Measurements from ENCODE around the gene KHNYN.

KHNYN gene

DNA sequence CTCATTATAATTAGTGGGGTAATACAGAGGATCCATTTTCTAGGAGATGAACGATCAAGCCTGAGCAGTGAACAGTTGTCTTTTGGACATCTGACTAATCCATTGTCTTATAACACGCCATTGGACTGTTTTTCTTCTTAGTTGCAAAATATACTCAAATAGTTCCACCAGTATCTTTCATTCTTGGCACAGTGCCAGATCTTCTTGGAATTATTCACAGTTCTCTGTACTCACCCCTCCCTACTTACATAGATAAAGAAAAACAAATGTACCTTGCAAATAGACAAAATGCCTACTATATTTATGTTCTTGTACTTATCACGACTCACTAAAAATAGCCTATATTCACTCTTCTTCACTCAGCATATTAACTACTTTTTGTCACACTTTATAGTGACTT lies 4.0 kb upstream of the KHNYN start:
- no peak for DNase-seq

DNA sequence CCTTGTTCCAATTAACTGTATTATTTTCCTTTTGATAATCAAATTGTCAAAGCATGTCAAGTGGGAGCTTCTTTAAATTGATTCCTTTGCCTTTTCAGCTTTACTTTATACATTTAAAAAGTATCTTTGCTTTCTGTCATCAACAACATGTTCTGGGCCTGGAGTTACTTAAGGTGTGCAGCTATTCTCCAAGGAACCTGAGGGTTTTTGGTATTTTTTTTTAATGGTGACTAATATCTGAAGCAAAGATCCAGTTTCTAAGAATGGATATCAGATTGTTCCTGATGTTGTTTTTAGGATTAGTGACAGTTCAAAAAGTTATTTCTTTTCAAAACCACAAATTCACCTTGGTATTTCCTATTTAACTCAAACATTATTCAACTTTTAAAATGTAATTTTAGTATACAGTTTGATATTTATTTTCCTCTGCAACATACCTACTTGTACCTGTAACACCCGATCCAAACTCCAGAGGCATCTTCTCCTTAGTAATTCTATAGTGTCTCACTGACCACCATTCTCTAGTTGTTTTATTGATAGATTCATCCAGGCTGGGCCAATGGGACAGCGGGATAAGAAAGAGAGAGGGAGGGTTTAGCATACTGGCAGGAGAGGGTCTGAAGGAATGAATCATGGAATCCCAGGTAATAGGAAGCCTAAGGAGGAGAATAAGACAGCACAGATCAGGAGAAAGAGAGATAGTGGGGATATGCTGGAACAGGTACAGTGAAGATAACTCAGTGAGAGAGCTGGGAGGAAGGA lies 3.4 kb upstream of the KHNYN start:
- DNase-seq: no peak

DNA sequence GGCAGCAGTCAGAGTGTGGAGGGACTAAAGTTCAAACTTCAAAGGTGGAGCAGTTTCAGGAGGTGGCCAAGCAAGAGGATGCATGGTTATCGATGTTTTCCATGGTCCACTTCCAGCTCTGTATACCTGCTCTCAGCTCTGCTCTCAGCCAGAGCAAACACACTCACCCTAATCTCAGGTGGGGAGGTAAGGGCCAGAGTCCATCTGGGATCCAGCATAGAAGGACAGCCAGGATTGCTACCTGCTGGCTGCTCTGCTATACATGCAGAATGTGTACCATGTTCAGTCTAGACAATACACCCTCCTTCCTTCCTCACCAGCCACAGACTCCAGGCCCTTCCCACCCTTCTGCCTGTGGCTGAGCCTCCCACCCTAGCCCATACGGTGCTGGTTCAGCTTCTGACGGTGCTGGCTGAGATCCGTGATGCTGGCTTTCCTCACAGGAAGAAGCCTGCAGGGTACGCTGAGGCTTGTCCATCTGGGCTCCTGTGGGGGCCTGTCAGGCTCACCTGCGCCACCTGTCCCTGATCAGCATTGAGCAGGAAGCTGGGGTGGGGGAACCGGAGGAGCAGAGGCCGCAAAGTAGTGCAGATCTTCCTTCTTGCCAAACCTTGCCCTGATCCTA lies 2.7 kb upstream of the KHNYN start:
- DNase-seq: no peak

DNA sequence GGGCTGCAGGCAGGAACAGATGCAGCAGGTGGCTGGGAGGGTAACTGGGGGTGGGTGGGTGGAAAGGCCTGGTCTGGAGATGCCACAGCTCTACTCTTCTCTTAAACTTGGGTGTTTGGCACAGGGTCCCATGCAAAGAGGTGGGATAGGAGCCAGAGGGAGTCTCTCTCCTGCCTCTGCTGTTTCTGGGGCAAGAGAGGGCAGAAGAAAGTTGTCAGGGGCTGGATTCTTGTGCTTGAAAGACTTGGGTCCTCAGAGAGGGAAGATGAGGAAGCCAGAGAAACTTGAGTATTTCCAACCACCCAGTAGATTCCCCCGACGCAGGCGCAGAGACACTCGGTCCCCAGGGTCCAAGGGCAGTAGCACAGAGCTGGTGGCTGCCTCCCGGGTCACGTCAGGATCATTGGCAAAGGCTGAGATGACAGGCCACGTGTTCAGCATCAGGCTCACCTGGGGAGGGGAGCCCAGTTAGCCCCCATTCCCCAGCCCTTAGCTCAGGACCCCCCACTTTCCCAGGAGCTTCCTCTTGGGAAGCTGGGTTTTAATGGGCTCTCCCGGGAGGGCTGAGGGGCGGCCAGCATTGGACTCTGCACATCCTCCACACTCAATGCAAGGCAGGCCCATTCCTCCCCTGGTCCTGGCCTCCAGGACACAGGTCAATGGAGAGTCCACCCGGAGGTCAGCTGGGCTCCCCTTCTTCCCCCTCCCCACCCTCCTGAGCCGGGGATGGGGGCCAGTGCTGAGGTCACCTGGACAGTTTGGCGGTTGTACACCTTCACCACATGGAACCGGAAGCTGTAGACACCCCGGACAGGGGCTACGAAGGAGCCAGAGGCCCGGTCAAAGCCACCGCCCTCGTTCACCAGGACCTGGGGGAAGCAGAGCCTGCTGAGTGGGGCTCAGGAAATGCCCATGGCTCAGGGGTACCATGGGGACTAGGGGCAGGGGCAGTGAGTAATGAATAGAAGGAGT lies 1.9 kb upstream of the KHNYN start:
- no peak for DNase-seq

DNA sequence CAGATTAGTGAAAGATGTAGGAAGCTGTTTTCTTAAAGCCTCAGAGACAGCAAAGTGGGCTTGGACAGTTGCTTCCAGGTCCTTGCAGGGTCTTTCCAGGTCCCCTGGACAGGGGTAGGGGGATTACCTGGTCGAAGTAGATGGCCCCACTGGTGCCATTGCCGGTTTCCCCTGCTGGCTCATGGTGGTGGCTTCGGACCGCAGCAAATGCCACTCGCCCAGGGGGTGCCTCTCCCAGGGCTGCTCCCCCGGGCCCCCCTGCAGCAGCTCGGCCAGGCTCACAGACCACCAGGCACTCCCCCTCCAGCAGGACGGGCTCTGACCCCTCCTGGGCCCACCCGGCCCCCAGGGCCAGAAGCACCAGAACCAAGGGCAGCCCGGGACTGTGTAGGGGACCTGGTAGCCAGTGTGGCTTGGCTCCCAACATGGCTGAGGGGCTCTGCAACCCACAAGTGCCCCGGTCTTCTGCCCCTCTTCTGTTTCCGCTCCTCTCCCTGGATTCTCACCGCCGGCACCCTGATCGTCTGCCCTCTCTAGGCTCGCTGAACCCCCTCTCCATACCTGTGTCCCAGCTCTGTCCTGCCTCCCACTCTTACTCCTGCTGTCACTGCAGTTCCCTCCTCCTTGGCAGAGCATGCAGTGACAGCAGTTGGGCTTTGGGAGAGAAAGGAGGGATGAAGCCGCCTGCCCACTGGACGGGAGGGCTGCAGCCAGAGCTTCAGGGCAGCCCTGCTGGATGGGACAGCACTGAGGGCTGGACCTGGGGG lies 943 bp upstream of the KHNYN start:
- DNase-seq: no peak

DNA sequence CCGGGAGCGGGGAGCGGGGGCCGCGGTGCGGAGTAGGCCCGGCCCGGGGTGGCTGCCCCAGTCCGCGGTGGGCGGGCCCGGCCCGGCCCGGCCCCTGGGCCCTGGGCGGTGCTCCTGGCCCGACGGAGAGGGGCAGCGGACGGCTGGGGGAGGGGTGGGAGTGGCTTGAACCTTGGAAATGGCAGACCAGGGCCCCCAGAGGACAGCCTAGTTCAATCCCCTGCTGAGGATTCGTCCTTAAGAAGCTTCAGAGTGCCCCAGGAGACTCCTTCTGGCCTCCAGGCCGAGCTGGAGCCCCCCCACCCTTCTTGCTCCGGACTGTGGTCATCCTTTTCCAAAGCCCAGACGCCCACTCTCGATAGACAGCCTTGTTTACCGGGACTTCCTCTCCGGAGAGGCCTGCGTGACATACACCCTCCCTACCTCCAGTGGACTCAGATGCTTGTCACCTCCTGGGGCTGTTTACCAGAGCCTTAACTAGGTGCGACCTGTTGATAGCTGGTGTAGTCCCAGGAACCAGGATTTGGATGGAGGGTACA lies 458 bp downstream of the KHNYN start:
- DNase-seq: no peak

GRCh38 chr14:24430682-24431568 lies 1.2 kb downstream of the KHNYN start:
- DNase-seq: no peak

- peak; percentile 61 for DNase-seq
These were observed 2.0 kb downstream of the KHNYN start for GRCh38 chr14:24431569-24432258.

GRCh38 chr14:24432259-24433131 lies 2.7 kb downstream of the KHNYN start:
- no peak for DNase-seq

- no peak for DNase-seq
These were observed 4.3 kb downstream of the KHNYN start for GRCh38 chr14:24434036-24434435.

DNA sequence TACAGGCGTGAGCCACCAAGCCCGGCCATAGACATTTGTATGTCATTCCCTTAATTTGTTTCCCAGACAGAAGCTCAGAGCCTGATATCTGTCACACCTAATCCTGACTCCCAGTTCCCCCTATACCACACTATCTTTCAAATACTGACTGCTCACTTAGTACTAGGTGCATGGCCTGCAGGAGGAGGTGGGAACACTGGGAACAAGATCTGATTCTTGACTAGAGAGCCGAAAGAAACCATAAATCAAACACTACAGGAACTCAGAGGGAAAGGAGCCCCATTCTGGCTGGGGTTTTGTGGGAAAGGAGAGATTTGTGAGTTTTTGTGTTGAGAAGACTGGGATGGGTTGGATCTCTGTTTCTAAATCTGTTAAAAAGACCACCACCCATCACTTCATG lies 4.9 kb downstream of the KHNYN start:
- DNase-seq: no peak

DNA sequence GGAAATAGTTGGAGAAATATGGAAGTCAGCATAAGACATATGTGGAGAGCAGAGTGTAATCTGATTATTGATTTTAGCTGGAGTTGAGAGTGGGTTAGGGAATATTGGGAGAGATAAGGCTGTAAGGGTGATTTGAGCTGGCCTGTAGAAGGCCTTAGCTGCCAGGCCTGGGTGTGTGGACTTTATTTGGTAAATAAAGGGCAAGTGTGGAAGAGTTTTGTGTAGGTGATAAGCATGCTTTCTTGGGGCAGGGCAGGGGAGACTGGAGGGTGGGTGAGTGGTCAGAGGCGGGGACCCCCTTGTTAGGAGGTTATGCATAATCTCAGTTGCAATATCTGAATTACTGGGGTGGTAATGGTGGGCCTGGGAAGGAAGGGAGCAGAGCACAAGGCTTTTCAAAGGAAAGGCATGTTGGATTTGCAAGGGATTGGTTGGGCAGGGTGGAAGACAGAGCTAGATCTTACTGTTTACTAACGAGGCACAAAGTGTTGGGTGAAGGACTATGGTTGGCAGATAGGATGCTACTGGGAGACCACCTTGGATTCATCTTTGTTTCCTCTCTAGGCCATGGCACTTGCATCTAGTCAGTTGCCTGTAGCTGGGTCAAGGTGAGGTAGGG lies 5.5 kb downstream of the KHNYN start:
- no peak for DNase-seq

- no peak for DNase-seq
These were observed 6.2 kb downstream of the KHNYN start for GRCh38 chr14:24435998-24436354.

GRCh38 chr14:24436355-24437019 lies 6.7 kb downstream of the KHNYN start:
- peak; percentile 58 for DNase-seq

- DNase-seq: no peak
These were observed 7.4 kb downstream of the KHNYN start for GRCh38 chr14:24437020-24437735.

GRCh38 chr14:24437736-24438067 lies 7.9 kb downstream of the KHNYN start:
- DNase-seq: no peak

DNA sequence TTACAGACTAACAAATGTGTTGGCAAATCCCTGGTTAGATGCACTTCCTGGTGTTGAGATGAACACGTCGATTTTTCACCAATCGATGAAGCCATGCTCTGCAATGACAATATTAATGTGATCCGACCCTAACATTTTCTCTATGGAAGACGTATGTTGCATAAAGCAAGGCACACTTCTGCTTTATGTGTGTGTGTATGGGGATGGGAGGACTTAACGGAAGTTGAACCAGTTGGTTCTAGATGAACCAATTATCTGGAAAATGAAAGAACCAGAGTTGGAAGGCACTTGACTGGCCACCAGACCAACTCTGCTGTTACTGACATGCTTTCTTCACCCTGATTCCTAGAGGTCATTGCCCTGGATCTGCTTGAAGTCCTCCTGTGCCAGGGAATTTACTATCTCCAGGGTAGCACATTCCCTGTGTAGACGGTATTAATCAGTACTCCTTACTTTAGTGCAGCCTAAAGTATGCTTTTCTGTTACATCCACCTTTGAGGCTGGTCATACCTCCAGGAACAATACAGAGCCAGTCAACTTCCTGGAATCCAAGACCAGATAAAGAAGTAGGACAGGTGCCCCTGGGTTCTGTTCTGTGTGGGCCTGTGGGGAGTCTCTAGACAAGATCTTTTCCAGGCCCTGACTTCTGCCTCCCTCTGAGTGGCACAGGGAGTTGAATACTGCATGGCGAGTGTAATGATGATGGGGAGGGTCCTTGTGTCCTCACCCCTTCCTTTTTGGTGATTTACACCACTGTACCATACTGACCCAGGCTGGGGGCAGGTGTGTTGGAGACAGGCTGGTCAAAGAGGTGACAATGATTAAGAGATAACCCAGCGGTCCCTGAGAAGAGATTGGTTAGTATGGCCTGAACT lies 8.7 kb downstream of the KHNYN start:
- DNase-seq: no peak
